Activated CD8-positive, alpha-beta T cell treated with anti-CD3 and anti-CD28 coated beads for 36 hours (primary cell): ENCODE measurements around the gene PLA2G4F. TPM values are rescaled to one million over a fixed set of nuclear protein-coding genes. Genes with fewer than 3 reads are reported as not detected.

Experiments
- ATAC-seq: fragments of 200-7000 bp; cut with Tn5 transposase; one replicate; pipeline ENCODE4 v1.10.0; 2021; ENCODE audit warnings: mild to moderate bottlenecking, moderate library complexity
- CTCF ChIA-PET: fragments of 350-600 bp; sonication (Branson Sonifier 250); formaldehyde crosslinking; loops from one replicate; lab custom pipeline; 2021; ENCODE audit warnings: antibody characterized with exemption; lab: Charles Lee
- POLR2A ChIA-PET: fragments of 350-600 bp; sonication (Branson Sonifier 250); formaldehyde crosslinking; loops from one replicate; lab custom pipeline; 2021; ENCODE audit warnings: antibody characterized with exemption; lab: Charles Lee
- DNase-seq: peaks from one replicate; pipeline ENCODE4 v3.0.0-alpha.2; 2020
- H3K27ac Mint-ChIP-seq: one replicate; pipeline ENCODE4 v1.8.0; 2021; ENCODE audit warnings: mild to moderate bottlenecking, mixed read lengths
- H3K27me3 Mint-ChIP-seq: one replicate; pipeline ENCODE4 v1.8.0; 2021; ENCODE audit warnings: mixed read lengths
- H3K36me3 Mint-ChIP-seq: one replicate; pipeline ENCODE4 v1.8.0; 2021; ENCODE audit warnings: low read depth, mixed read lengths
- H3K4me1 Mint-ChIP-seq: one replicate; pipeline ENCODE4 v1.8.0; 2021; ENCODE audit warnings: low read depth, mixed read lengths
- H3K4me3 Mint-ChIP-seq: one replicate; pipeline ENCODE4 v1.8.0; 2021; ENCODE audit warnings: mild to moderate bottlenecking, moderate library complexity, mixed read lengths
- H3K9me3 Mint-ChIP-seq: one replicate; pipeline ENCODE4 v1.8.0; 2021; ENCODE audit warnings: mixed read lengths
- intact Hi-C: fragments of 100-400 bp; cut with micrococcal nuclease; formaldehyde crosslinking; loops from one replicate; pipeline ENCODE4 v1.10.0; 2022
- total RNA-seq, 2 experiments: library from RNA; stranded (reverse); gene quantifications; one replicate each; pipeline ENCODE4 v1.2.3, GENCODE V29; 2021
- TF ChIP-seq, protein P1 (sequence below): fragments of 200-600 bp; IDR thresholded peaks from one replicate; pipeline ENCODE4 v1.8.0; 2022; ENCODE audit warnings: antibody characterized with exemption, mild to moderate bottlenecking

PLA2G4F gene
- total RNA-seq, 2 experiments from 2014 or later = not detected

DNA sequence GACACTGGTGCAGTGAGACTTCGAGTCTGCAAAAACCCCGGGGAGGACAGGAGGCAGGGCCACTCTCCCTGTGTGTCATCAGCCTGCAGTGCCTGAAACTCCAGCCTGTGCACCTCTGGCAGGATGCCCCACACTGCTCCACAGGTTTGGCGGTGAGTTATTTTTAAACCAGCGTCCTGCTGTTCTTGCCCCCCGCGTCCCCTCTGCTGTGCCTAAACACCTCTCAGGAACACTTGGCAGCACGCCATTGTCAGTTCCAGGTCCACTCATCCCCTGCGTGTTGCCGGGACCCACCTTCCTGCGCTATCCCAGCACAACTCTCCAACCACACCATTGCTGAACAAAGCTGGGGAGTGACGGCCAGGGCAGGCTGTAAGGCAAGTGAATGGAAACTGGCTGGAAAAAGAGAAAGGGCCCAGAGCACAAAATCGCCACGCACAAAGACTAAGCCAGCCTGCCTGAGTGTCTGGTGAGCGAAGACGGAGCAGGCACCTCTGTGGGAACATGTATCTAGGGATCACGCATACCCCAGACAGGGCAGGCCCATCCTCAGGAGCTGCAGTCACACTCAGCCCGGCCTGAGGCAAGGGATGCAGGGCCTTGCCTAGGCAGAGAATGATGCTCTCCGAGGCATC is 3.1 kb upstream of the PLA2G4F start:
- ATAC-seq (no peak), DNase-seq (no peak)
- Mint-ChIP-seq H3K4me1 (peaks cover 2% of the 10 kb centered on the region), H3K4me3 (no peak overlapping the region), H3K9me3 (no peaks in the 10 kb centered on the region), H3K27ac (no peak overlapping the region), H3K36me3 (peaks cover 20% of the 10 kb centered on the region), H3K27me3 (no peaks in the 10 kb centered on the region)
- intact Hi-C loops = no loop called here
- POLR2A ChIA-PET = no interaction called here
- TF ChIP-seq, protein P1, sequence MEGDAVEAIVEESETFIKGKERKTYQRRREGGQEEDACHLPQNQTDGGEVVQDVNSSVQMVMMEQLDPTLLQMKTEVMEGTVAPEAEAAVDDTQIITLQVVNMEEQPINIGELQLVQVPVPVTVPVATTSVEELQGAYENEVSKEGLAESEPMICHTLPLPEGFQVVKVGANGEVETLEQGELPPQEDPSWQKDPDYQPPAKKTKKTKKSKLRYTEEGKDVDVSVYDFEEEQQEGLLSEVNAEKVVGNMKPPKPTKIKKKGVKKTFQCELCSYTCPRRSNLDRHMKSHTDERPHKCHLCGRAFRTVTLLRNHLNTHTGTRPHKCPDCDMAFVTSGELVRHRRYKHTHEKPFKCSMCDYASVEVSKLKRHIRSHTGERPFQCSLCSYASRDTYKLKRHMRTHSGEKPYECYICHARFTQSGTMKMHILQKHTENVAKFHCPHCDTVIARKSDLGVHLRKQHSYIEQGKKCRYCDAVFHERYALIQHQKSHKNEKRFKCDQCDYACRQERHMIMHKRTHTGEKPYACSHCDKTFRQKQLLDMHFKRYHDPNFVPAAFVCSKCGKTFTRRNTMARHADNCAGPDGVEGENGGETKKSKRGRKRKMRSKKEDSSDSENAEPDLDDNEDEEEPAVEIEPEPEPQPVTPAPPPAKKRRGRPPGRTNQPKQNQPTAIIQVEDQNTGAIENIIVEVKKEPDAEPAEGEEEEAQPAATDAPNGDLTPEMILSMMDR = no peak
- CTCF ChIA-PET = interaction anchor here (1.3 kb wide), 1 partner anchor 22 kb away, joined by 3 read pairs; no protein-coding TSS in a partner anchor

DNA sequence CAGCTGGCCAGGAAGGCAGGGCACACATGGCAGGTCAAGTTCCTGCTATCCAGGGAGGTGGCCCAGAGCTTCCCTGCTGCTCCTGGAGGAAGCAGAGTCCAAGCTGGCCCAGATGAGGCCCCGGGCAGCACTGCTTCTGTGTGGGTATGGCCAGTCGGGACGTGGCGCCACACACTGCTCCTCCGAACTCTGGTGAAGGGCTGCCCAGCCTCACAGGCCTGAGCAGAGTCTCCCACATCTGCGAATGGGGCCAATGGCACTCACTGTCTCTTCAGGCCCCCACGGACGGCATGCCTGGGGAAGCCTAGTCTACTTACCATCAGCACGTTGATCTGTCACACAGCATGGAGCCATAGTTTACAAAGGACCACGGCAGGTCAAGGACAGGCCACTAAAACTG is 2.5 kb upstream of the PLA2G4F start:
- intact Hi-C loops = no loop called here
- ATAC-seq = no peak

DNA sequence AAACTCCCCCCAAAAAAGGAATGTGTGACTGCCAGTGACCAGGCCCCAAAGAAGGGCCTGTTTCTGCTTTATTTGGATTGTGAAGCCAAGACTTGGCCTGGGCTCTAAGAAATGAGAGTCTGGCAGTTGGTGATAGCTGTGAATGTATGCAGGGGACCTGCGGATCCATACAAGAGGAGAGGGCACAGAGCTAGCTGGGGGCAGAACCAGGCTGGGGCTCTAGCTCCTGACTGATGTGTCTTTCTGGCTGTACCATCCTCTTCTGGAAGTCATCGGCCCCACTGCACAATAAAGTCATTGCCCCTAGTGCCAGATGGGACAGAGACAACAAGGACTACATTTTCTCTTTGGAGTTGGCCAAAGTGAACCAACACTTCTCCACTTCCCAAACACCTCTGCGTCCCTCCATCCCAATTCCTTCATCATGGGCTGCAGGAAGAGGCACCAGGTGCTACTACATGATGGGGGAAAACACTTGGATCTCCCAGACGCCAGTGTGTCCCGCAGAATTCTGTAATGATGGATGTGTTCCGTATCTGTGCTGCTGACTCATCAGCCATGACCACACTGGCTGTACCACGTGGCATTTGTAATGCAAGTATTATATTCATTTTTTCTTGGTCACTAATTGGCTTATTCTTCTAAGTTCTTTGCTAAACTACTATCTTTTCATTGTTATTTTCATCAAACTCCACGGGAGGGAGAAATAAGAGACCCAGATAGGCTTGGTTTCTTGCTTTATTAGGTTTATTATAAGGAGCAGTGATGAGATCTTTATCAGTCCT is 1.7 kb upstream of the PLA2G4F start:
- Mint-ChIP-seq H3K27me3 (no peaks in the 10 kb centered on the region), H3K36me3 (peaks cover 12% of the 10 kb centered on the region), H3K4me3 (no peak overlapping the region), H3K4me1 (peaks cover 2% of the 10 kb centered on the region), H3K27ac (no peak overlapping the region), H3K9me3 (no peaks in the 10 kb centered on the region)
- TF ChIP-seq, protein P1 = no peak
- CTCF ChIA-PET = no interaction called here
- POLR2A ChIA-PET = no interaction called here
- DNase-seq (no peak), ATAC-seq (no peak)
- intact Hi-C loops = no loop called here

More for the DNA sequence above, 2.5 kb upstream of the PLA2G4F start:
- peaks cover 2% of the 10 kb centered on the region for H3K4me1 Mint-ChIP-seq
- peaks cover 16% of the 10 kb centered on the region for H3K36me3 Mint-ChIP-seq
- H3K27ac Mint-ChIP-seq = no peak overlapping the region
- CTCF ChIA-PET = no interaction called here
- DNase-seq = no peak
- H3K27me3 Mint-ChIP-seq = no peaks in the 10 kb centered on the region
- POLR2A ChIA-PET = no interaction called here
- no peak overlapping the region for H3K4me3 Mint-ChIP-seq
- TF ChIP-seq, protein P1 = no peak
- no peaks in the 10 kb centered on the region for H3K9me3 Mint-ChIP-seq

DNA sequence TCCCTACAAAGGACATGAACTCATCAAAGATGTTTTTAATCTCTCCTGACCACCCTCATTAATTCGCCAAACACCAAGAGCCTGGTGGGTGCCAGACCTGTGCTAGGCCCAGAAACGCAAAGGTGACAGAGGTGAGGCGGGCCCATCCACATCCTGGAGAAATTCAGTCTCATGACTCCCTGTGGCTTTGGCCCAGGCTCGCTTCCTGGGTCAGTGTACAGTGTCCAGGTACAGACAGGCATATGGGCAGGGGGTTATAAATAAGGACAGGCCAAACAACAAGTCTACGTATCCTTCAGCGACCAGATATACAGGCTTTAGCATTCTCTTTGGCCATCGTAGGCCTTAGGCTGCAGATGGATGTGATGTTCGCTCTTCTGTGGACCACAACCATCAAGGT is 945 bp upstream of the PLA2G4F start:
- ChIA-PET CTCF (no interaction called here), POLR2A (no interaction called here)
- peaks cover 6% of the 10 kb centered on the region for H3K36me3 Mint-ChIP-seq
- TF ChIP-seq, protein P1 = no peak
- ATAC-seq (no peak), DNase-seq (no peak)
- no peak overlapping the region for H3K27ac Mint-ChIP-seq
- H3K27me3 Mint-ChIP-seq = no peaks in the 10 kb centered on the region
- no peak overlapping the region for H3K4me3 Mint-ChIP-seq
- intact Hi-C loops = no loop called here
- peaks cover 2% of the 10 kb centered on the region for H3K4me1 Mint-ChIP-seq
- no peaks in the 10 kb centered on the region for H3K9me3 Mint-ChIP-seq
